Inferior parietal cortex (tissue), 1 donor: ENCODE results near the gene MXRA8.

ENCODE experiments used
- DNase-seq: peaks from one replicate; pipeline ENCODE4 v3.0.0-alpha.2; 2016; ENCODE audit errors: extremely low spot score

MXRA8 gene

DNA sequence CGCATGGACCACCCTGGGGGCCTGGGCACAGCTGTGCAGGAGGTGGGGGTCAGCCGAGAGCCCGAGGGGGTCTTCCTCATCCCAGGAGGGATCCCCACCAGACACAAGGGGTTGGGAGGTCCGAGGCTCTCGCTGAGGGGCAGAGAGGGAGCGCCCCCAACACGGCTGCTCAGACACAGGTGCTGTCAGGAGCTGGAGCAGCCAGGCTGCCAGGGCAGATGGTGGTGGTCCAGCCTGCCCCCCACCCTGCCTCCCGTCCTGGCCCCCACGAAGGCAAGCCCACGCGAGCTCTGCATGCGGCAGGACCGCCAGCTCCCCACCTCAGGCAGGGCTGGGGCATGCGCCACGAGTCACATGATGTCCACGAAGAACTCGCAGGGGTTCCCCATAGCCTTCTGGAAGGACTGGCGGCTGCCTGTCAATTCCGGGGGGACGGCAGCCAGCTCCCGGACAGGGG lies 22.5 kb downstream of the MXRA8 start:
- DNase-seq = no peak

DNA sequence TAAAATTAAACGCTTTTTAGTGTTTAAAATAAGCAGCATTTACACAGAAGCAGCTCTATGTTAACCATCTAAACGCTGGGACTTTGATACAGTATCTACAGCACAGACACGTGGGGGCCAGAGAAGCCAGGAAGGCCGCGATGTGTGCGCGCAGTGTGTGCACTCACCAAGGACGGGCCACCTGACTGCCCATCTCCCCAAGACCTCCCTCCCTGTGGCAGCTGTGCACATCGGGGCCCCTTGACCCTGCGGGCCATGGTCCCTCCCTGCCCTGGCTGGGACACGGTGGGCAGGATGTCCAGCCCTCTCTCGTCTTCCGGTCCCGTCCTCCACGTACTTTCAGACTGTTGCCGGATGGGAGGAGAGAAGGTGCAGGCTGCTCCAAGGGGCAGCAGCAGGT lies 23.1 kb downstream of the MXRA8 start:
- DNase-seq = no peak

DNA sequence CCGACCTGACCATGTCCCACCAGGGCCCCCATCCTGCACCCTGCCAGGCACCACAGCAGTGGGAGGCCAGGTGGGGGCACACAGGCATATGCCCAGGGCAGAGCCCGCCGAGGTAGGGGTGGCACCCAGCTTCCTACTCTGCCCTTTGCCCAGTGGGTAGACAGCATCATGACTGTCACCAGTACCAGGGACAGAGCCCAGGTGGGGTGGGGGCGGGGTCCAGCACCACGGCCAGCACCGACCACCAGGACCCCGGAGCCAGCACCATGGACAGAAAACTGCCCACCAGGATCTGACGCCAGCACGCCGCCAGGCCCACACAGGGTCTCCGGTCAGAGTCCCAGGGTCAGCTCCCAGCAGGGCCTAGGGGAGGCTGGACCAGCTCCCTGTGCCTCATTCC lies 23.5 kb downstream of the MXRA8 start:
- no peak for DNase-seq

DNA sequence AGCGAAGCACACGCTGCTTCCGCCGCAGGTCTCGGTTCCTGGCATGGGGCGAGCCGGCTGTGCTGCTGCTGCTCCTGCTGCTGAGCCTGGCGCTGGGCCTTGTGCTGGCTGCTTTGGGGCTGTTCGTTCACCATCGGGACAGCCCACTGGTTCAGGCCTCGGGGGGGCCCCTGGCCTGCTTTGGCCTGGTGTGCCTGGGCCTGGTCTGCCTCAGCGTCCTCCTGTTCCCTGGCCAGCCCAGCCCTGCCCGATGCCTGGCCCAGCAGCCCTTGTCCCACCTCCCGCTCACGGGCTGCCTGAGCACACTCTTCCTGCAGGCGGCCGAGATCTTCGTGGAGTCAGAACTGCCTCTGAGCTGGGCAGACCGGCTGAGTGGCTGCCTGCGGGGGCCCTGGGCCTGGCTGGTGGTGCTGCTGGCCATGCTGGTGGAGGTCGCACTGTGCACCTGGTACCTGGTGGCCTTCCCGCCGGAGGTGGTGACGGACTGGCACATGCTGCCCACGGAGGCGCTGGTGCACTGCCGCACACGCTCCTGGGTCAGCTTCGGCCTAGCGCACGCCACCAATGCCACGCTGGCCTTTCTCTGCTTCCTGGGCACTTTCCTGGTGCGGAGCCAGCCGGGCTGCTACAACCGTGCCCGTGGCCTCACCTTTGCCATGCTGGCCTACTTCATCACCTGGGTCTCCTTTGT lies 24.7 kb downstream of the MXRA8 start:
- DNase-seq = no peak

DNA sequence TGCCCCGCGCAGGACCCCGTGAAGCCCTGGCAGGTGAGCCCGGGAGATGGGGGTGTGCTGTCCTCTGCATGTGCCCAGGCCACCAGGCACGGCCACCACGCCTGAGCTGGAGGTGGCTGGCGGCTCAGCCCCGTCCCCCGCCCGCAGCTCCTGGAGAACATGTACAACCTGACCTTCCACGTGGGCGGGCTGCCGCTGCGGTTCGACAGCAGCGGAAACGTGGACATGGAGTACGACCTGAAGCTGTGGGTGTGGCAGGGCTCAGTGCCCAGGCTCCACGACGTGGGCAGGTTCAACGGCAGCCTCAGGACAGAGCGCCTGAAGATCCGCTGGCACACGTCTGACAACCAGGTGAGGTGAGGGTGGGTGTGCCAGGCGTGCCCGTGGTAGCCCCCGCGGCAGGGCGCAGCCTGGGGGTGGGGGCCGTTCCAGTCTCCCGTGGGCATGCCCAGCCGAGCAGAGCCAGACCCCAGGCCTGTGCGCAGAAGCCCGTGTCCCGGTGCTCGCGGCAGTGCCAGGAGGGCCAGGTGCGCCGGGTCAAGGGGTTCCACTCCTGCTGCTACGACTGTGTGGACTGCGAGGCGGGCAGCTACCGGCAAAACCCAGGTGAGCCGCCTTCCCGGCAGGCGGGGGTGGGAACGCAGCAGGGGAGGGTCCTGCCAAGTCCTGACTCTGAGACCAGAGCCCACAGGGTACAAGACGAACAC lies 25.4 kb downstream of the MXRA8 start:
- DNase-seq = no peak

DNA sequence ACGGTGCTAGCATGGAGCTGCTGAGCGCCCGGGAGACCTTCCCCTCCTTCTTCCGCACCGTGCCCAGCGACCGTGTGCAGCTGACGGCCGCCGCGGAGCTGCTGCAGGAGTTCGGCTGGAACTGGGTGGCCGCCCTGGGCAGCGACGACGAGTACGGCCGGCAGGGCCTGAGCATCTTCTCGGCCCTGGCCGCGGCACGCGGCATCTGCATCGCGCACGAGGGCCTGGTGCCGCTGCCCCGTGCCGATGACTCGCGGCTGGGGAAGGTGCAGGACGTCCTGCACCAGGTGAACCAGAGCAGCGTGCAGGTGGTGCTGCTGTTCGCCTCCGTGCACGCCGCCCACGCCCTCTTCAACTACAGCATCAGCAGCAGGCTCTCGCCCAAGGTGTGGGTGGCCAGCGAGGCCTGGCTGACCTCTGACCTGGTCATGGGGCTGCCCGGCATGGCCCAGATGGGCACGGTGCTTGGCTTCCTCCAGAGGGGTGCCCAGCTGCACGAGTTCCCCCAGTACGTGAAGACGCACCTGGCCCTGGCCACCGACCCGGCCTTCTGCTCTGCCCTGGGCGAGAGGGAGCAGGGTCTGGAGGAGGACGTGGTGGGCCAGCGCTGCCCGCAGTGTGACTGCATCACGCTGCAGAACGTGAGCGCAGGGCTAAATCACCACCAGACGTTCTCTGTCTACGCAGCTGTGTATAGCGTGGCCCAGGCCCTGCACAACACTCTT lies 26.2 kb downstream of the MXRA8 start:
- no peak for DNase-seq

DNA sequence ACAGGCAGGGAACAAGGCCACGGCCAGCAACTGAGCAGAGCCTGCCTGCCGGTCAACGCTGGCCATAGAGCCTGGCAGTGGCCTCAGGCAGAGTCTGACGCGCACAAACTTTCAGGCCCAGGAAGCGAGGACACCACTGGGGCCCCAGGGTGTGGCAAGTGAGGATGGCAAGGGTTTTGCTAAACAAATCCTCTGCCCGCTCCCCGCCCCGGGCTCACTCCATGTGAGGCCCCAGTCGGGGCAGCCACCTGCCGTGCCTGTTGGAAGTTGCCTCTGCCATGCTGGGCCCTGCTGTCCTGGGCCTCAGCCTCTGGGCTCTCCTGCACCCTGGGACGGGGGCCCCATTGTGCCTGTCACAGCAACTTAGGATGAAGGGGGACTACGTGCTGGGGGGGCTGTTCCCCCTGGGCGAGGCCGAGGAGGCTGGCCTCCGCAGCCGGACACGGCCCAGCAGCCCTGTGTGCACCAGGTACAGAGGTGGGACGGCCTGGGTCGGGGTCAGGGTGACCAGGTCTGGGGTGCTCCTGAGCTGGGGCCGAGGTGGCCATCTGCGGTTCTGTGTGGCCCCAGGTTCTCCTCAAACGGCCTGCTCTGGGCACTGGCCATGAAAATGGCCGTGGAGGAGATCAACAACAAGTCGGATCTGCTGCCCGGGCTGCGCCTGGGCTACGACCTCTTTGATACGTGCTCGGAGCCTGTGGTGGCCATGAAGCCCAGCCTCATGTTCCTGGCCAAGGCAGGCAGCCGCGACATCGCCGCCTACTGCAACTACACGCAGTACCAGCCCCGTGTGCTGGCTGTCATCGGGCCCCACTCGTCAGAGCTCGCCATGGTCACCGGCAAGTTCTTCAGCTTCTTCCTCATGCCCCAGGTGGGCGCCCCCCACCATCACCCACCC lies 27.0 kb downstream of the MXRA8 start, which contains the start of gene TAS1R3:
Gene TAS1R3, plus strand, starts transcription at position 213 of the 898 bp plus-strand sequence. Its CDS starts 66 bp downstream, at position 279.
- DNase-seq = no peak

DNA sequence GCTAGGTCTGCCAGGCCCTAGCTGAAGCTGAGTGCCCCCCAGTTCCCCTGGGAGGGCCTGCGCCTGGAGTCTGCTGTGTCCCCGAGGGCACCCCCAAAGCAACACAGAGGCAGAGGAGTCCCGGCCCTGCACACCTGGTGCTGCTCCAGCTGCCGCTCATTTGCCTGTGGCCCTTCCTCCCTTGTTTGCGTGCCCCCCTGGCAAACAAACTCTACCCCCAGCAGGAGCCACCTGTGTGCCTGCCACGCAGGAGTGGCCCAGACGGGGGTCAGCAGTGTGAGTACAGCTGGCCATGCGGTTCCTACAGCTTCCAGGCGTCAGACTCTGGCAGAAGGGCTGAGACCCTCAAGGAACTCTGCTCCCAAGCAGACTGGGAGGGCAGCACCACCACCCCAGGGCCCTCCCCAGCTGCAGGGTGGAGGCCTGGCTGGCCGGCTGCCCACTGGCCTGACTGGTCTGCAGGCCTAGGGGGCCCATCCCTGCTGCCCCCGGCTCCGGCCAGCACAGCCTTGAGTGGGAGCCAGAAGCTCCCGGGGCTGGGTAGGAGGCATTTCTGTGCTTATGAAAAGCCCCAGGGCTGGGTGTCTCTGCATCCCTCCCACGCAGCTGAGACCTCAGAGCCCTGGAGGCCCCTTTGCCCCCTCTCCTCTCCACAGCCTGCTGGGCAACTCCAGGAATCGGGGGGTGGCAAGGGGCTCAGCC lies 27.8 kb downstream of the MXRA8 start:
- no peak for DNase-seq

DNA sequence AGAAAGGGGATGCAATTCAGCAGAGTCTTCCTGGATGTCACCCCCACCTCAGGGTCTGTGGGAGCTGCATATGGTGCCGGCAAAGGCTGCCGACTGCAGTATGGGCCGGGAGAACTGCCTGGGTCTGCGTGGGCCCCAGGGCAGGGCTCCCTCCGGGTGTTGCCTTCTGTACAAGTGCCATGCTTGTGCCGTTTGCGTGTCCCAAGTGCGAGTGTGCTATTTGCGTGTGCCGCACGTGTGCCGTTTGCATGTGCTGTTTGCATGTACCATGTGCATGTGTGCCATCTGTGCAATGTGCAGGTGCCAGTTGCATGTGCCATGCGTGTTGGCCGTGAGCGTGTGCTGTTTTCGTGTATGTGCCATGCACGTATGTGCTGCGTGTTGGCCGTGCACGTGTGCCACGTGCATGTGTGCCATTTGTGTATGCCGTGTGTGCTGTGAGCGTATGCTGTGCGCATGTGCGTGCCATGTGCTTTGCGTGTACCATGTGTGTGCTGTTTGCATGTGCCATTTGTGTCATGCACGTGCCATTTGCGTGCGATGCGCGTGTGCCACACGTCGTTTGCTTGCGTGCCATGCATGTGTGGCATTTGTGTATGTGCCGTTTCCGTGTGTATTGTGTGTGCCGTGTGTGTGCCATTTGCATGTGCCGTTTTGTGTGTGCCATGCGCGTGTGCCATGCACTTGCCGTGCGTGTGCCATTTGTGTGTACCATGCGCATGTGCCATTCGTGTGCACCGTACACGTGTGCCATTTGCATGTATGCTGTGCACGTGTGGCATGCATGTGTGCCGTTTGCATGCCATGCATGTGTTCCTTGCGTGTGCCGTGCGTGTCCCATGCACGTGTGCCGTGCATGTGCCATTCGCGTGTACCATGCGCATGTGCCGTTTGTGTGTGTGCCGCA lies 28.8 kb downstream of the MXRA8 start:
- DNase-seq = no peak

DNA sequence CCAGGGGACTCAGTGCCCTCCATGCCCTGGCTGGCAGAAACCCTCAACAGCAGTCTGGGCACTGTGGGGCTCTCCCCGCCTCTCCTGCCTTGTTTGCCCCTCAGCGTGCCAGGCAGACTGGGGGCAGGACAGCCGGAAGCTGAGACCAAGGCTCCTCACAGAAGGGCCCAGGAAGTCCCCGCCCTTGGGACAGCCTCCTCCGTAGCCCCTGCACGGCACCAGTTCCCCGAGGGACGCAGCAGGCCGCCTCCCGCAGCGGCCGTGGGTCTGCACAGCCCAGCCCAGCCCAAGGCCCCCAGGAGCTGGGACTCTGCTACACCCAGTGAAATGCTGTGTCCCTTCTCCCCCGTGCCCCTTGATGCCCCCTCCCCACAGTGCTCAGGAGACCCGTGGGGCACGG lies 30.1 kb downstream of the MXRA8 start:
- no peak for DNase-seq

DNA sequence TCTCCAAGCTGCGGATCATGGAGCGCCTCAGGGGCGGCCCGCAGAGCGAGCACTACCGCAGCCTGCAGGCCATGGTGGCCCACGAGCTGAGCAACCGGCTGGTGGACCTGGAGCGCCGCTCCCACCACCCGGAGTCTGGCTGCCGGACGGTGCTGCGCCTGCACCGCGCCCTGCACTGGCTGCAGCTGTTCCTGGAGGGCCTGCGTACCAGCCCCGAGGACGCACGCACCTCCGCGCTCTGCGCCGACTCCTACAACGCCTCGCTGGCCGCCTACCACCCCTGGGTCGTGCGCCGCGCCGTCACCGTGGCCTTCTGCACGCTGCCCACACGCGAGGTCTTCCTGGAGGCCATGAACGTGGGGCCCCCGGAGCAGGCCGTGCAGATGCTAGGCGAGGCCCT lies 31.1 kb downstream of the MXRA8 start:
- DNase-seq = no peak

DNA sequence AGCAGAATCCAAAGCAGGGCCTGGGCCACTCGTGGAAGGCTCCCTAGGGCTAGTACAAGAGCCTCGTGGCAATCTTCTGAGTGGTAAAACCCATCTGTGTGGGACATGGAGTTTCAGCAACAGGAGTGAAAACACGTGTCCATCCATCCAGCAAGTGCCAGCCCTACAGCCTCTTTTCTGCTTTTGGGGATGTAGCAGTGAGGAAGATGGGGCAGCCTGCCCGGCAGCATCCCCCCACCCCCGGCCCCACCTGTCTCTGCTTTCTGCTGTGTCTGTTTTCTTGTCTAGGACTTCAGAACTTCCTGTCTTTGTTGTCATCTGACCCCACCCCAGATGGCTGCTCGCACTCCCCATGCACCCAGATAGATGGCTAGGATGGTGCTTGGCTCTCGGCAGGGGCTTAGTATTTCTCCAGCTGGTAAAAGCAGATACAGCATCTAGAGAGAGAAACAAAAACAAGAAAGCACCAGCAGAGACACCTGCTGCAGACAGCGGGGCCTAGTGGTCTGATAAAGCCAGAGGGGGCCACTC lies 32.2 kb downstream of the MXRA8 start:
- DNase-seq = no peak

DNA sequence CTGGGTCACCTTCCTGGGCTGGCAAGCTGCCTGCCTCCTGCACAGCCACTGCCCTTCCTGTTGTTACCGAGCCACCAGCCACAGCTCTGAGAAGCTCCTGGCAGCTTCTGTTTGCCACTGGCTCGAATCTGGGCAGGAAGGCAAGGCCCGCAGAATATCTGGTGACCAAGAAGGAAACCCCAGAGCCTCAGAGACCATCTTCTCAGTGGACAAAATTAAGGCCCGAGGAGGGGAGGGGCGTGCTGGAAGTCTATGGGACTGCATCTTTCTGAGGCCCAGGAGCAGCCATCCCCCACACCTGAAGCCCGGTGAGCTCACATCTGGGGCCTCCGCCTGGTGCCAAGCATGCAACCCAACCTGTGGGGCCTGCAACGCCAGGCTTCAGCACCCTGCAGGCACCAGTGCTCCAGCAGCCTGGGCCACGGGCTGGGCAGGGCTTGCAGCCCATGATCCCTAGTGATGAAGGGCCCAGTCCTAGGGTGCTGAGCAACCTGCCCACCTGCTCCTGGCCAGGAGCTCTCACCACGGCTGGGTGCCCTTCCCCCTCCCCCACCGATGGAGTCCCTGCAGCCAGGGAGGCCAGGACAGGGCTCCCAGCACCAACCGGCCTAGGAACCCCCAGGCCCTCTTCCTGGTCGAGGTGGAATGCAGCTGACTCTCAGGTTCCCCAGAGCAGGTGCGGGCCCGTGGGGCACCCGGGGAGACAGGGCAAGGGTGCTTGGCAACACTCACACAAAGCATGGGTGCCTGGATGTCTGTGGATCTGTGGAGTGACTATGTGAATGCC lies 32.9 kb downstream of the MXRA8 start:
- DNase-seq = no peak

DNA sequence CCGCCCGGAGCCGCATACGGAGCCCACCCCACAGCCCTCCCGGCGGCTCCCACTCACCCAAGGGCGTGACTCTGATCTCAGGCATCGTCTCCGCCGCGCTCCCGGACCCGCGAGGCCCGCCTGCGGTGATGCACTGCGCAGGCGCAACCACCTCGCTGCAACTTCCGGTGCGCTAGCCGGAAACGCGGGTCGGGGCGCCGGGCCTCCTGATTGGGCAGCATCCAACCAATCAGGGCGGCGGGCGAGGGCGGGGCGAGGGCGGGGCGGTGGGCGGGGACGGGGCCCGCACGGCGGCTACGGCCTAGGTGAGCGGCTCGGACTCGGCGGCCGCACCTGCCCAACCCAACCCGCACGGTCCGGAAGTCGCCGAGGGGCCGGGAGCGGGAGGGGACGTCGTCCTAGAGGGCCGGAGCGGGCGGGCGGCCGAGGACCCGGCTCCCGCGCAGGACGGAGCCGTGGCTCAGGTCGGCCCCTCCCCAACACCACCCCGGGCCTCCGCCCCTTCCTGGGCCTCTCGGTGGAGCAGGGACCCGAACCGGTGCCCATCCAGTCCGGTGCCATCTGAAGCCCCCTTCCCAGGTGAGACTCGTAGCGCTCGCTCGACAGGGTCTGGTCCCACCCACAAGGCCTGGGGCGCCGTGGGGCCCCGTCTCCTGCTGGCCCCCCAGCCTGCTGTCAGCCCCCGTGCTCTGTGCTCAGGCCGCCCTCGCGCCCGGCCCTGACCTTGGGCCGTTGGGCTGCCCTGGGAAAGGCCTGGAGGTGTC lies 33.6 kb downstream of the MXRA8 start, which contains the start of the genes CPTP and INTS11:
Gene CPTP, plus strand, starts transcription at position 279 of the 764 bp plus-strand sequence. CDS start 2,109 bp downstream, outside the sequence.
Gene INTS11, minus strand, starts transcription at position 137 of the 764 bp plus-strand sequence. Its CDS starts 52 bp downstream, at position 85.
- peak; percentile 94 for DNase-seq

DNA sequence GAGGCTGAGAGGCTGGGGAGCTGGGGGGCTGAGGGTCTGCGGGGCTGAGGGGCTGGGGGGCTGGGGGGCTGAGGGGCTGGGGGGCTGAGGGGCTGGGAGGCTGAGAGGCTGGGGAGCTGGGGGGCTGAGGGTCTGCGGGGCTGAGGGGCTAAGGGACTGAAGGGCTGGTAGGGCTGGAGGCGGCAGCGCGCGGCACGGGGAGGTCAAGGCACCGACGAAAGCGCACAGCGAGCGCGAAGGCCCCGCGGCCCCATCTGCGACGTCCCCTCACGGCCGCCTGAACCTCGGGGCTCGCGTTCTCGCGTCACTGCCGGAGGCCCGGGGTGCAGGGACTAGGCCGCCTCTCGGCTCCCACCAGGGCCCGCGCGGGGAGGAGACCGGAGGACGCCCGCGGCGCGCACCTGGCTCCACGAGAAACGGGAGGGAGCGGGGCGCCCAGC lies 34.3 kb downstream of the MXRA8 start:
- DNase-seq = no peak

DNA sequence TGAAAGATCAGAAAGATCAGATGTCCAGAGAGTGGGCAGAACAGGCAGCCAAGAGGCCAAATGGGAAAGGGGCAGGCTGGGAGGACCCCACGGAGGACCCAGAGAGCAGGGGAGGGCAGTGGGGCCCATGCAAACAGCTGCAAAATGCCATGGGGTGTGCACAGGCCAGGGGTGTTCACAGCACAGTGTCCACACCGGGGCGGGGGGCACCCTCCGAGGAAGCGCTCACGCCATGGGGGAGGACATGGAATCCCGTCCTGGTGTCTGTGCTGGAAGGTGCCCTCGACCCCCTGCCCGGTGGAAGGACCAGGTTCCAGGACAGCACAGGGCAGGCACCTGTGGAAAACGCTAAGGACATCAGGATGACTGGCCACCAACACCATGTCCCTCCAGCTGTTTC lies 35.4 kb downstream of the MXRA8 start:
- no peak for DNase-seq

DNA sequence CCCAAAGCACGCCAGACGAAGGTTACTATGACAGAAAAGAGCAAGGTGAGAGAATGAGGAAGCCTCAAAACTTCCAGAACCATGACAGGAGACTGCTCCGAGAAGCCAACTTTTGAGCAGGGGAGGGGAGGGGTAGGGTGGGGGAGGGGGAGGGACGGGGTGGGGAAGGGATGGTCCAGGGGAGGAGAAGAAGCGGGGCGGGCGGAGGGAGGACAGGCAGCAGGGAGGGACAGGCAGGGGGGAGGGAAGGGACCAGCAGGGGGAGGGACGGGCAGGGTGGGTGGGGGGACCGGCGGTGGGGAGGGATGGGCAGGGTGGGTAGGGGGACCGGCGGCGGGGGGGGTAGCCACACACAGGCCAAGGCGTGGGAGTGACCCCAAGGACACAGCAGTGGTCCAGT lies 35.9 kb downstream of the MXRA8 start:
- DNase-seq = no peak

DNA sequence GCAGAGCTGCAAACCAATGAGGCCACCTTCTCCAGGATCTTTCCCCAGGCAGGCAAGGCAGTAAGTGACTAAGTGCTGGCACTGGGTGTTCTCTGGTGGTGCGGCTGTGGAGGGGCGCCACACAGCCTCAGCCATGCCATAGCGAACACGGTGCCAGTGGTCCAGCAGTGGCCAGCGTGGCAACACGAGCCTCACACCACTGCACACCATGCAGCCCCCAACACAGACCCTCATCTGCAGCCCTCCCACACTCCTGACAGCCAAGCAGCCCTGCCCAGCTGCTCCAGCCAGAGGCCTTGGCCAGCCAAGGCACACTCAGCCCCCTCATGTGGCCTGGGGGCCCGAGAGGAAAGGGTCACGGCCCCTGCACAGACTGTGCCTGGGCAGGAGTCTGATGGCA lies 36.9 kb downstream of the MXRA8 start:
- no peak for DNase-seq
